Left colon (tissue), 2 donors: ENCODE data around the gene TEAD1. TPM values are rescaled to one million over a fixed set of nuclear protein-coding genes. Genes with fewer than 3 reads are reported as not detected.

ENCODE experiments used
- ATAC-seq: fragments of 200-7000 bp; cut with Tn5 transposase; one replicate; pipeline ENCODE4 v1.9.1; 2020; ENCODE audit warnings: mild to moderate bottlenecking, moderate library complexity
- DNase-seq, 2 donors: peaks; one replicate each; pipeline ENCODE4 v3.0.0-alpha.2; 2020
- intact Hi-C, 2 donors: fragments of 100-400 bp; cut with DNase I in 1 of 2; cut with micrococcal nuclease in 1 of 2; formaldehyde crosslinking; loops; one replicate each; pipeline versions ENCODE4 v1.11.2 to v1.14.0; 2022; cut with DNase I, micrococcal nuclease
- total RNA-seq, 2 donors: library from RNA; stranded (reverse); fragmentation: NEBNext Ultra II Directional; extraction: Animal tissue kit (Norgen Biotek cat#: 25700); gene quantifications; one replicate each; pipeline ENCODE4 v1.2.1, GENCODE V29; 2021
- donor health status: DM: no; HTN: no; CAD: no.
- donor health status: DM: yes; HTN: yes; CAD: no.

Gene TEAD1
- total RNA-seq, 2 donors from 2014 or later, result 43.0 to 51.3 TPM

GRCh38 chr11:12809364-12809763 lies 135.1 kb downstream of the TEAD1 start:
- DNase-seq (no peak), ATAC-seq (no peak)
- intact Hi-C loops, result no loop called here

- intact Hi-C loops, result no loop called here
- DNase-seq, result no peak
- ATAC-seq, result no peak
These were observed 135.8 kb downstream of the TEAD1 start for GRCh38 chr11:12809864-12810567.

- no peak for DNase-seq
- no peak for ATAC-seq
- intact Hi-C loops, result no loop called here
These were observed 136.3 kb downstream of the TEAD1 start for GRCh38 chr11:12810568-12810894.

- ATAC-seq, result no peak
- intact Hi-C loops, result no loop called here
- no peak for DNase-seq
These were observed 137.6 kb downstream of the TEAD1 start for GRCh38 chr11:12811861-12812260.

GRCh38 chr11:12812849-12813248 lies 138.6 kb downstream of the TEAD1 start:
- ATAC-seq, result no peak
- intact Hi-C loops, result no loop called here
- no peak for DNase-seq

- ATAC-seq, result peak; percentile 55
- intact Hi-C loops, result no loop called here
- peak in 1 of 2 donors; percentile 41 for DNase-seq
These were observed 139.4 kb downstream of the TEAD1 start for GRCh38 chr11:12813371-12814225.

GRCh38 chr11:12815129-12815480 lies 140.9 kb downstream of the TEAD1 start:
- intact Hi-C loops, result no loop called here
- DNase-seq (no peak), ATAC-seq (no peak)

- ATAC-seq (no peak), DNase-seq (no peak)
- intact Hi-C loops, result no loop called here
These were observed 141.8 kb downstream of the TEAD1 start for GRCh38 chr11:12815931-12816494.

GRCh38 chr11:12817681-12818332 lies 143.6 kb downstream of the TEAD1 start:
- intact Hi-C loops, result no loop called here
- DNase-seq, result no peak
- no peak for ATAC-seq

- intact Hi-C loops, result no loop called here
- no peak for ATAC-seq
- no peak for DNase-seq
These were observed 144.3 kb downstream of the TEAD1 start for GRCh38 chr11:12818333-12819015.

GRCh38 chr11:12822392-12823022 lies 148.3 kb downstream of the TEAD1 start:
- intact Hi-C loops, result loop anchor here in 1 of 2 donors (5.0 kb wide), 1 partner anchor 150 kb away; the partner anchor contains the start of gene TEAD1
- ATAC-seq (no peak), DNase-seq (no peak)

- intact Hi-C loops, result loop anchor here in 1 of 2 donors (5.0 kb wide), 1 partner anchor 152 kb away; the partner anchor contains the start of gene TEAD1
- peak; percentile 28 to 33 for DNase-seq
- ATAC-seq, result peak; percentile 29
These were observed 150.2 kb downstream of the TEAD1 start for GRCh38 chr11:12824281-12825041.

GRCh38 chr11:12826441-12826840 lies 152.2 kb downstream of the TEAD1 start:
- no peak for ATAC-seq
- intact Hi-C loops, result no loop called here
- no peak for DNase-seq

- intact Hi-C loops, result no loop called here
- DNase-seq, result no peak
- no peak for ATAC-seq
These were observed 153.1 kb downstream of the TEAD1 start for GRCh38 chr11:12827369-12827768.

GRCh38 chr11:12827929-12828812 lies 153.9 kb downstream of the TEAD1 start:
- intact Hi-C loops, result no loop called here

GRCh38 chr11:12829131-12829530 lies 154.9 kb downstream of the TEAD1 start:
- peak; percentile 20 for ATAC-seq
- no peak for DNase-seq
- intact Hi-C loops, result no loop called here

More at GRCh38 chr11:12827929-12828812, 153.9 kb downstream of the TEAD1 start:
- DNase-seq (peak; percentile 52 to 61), ATAC-seq (peak; percentile 79)
